ENCODE results near the gene NOM1. TPM values are rescaled to one million over a fixed set of nuclear protein-coding genes. Genes with fewer than 3 reads are reported as not detected.
"Not testable (repeated sequence)": the region's sequence is repeated elsewhere in the genome, so short reads cannot be mapped to it uniquely, and the experiment has no call there.

NOM1 gene
- total RNA-seq, 1 experiment from 2014 or later, result 15.1 TPM

DNA sequence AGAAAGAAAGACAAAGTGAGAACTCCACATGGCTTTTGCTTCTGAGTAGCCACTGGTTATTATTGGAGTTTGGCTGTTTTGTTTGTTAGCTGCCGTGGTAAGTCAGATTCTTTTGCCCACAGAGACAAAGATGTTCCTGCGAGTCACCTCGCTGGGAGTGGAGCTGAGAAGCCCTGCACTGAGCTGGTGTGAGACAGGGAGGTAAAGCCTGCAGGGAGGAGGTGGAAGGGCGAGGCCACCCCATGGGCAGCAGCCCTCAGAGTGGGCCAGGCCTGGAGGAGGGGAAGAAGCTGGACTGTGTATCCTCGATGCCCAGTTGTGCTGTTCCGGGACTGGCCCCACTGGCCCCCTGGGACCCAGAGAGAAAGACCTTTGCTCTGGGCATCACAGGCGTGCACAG lies 14.3 kb upstream of the NOM1 start:
- no peak for DNase-seq (ENCODE audit: extremely low read depth, low read depth)

- DNase-seq (ENCODE audit: extremely low read depth, low read depth), result not testable (repeated sequence)
These were observed 12.7 kb upstream of the NOM1 start for GRCh38 chr7:156936766-156937165.

DNA sequence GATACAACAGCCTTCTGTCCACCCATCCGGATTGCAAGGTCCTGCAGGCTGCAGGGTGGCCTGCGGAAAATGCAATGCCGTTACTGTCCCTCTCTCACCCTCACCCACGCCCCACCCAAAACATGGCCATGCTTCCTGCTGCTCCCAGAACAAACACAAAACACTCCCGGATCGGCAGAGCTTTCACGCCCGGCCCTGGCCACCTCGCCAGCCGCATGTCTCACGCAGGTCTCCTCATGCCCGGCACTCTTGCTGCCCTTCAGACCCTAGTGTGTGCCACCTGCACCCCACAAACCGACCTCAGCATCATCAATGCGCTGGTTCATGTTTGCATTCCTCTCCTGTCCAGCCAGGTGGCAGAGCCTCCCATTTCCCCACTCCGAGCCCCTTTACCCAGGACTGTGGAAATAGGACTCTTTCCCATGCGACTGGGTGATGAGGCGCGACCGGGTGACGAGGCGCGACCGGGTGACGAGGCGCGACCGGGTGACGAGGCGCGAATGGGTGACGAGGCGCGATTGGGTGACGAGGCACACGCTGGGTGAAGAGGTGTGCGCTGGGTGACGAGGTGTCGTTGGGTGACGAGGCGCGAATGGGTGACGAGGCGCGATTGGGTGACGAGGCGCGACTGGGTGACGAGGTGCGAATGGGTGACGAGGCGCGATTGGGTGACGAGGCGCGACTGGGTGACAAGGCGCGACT lies 8.9 kb upstream of the NOM1 start:
- DNase-seq (ENCODE audit: extremely low read depth, low read depth), result no peak

DNA sequence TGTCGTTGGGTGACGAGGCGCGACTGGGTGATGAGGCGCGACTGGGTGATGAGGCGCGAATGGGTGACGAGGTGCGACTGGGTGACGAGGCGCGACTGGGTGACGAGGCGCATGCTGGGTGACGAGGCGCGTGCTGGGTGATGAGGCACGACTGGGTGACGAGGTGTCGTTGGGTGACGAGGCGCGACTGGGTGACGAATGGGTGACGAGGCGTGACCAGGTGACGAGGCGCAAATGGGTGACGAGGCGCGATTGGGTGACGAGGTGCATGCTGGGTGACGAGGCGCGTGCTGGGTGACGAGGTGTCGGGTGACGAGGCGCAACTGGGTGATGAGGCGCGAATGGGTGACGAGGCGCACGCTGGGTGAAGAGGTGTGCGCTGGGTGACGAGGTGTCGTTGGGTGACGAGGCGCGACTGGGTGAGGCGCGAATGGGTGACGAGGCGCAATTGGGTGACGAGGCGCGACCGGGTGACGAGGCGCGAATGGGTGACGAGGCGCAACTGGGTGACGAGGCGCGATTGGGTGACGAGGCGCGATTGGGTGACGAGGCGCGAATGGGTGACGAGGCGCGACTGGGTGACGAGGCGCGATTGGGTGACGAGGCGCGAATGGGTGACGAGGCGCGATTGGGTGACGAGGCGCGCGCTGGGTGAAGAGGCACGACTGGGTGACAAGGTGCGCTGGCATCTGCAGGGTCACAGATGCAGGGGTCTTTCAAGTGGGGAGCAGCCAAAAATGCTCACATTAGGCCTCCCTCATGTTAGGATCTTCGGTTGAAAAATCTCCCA lies 7.9 kb upstream of the NOM1 start:
- no peak for DNase-seq (ENCODE audit: extremely low read depth, low read depth)

GRCh38 chr7:156942708-156943090 lies 6.8 kb upstream of the NOM1 start:
- DNase-seq (ENCODE audit: extremely low read depth, low read depth), result no peak

GRCh38 chr7:156943091-156944041 lies 6.1 kb upstream of the NOM1 start:
- no peak for DNase-seq (ENCODE audit: extremely low read depth, low read depth)

DNA sequence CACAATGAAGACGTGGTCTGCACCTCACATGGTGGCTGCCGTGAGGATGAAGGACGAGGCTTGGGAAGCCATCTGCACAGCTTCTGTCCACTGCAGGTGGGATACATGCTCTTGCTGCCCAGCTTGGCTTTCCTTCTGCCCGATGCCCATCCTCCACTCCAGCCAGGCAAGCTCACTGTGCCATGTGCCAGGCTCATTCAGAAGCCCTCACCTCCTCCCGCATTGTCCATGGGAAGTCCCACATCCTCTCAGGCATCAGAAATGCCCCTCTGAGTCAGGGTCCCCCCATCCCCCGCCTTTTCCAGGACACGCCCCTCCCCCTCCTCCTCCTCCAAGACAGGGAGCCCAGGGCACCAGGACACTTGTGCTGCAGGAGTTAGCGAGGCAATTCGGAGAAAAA lies 4.6 kb upstream of the NOM1 start:
- no peak for DNase-seq (ENCODE audit: extremely low read depth, low read depth)

DNA sequence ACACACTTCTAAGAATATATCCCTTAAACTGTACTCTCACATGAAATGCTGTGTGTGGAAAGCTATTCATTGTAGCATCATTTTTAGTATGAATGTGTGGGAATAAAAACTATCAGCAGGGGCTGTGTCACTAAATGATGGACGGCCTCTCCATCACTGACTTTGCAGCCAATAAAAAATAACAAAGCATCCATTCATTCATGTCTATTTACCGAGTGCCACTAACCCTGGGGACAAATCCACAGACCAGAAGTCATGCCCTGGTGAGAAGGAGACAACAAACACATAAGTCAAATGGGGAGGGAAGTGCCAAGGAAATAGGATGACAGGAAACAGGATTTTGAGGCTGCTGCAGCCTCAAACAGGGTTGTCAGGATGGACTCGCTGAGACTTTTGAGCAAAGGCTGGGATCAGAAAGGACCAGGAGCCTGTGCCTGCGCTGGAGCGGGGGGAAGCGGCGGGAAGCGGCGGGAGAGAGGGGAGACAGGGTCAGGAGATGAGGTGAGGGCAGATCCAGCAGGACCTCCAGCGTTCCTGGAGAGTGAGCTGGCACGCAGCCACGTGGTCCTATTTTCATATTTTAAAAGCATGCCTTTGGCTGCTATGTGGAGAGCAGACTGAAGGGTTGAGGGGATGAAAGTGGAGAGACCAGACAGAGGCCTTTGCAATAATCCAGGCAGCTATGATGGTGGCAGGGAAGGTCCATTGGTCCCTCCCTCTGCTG lies 2.2 kb upstream of the NOM1 start:
- DNase-seq (ENCODE audit: extremely low read depth, low read depth), result no peak

DNA sequence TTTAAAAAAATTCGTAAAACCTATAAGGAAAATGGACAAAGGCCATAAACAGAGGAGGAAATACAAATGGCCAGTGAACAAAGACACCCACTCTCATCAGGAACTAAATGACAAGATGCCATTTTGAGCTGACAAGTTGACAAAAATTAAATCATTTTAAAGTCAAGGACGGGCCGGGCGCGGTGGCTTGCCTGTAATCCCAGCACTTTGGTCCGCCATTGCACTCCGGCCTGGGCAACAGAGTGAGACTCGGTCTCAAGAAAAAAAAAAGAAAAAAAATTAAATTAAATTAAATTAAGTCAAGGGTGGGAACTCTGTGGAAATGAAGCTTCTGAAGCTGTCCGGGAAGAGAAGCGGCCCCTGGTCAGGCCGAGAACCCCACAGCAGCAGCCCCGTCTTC lies 1.2 kb upstream of the NOM1 start:
- no peak for DNase-seq (ENCODE audit: extremely low read depth, low read depth)

DNA sequence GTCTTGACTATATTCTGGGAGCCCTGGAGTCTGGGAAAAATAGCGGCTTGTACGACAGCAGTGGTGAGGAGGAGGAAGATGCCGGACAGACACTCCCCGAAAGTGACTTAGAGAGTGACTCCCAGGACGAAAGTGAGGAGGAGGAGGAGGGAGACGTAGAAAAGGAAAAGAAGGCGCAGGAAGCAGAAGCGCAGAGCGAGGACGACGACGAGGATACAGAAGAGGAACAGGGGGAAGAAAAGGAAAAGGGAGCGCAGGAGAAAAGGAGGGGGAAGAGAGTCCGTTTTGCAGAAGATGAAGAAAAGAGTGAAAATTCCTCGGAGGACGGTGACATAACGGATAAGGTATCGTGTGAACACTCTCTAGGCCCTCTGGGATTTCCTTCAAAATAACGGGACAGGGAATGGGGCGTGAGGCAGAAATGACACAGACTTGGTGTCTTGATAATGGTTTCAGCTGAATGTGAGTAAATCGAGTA lies 908 bp downstream of the NOM1 start:
- DNase-seq (ENCODE audit: extremely low read depth, low read depth), result no peak

- not testable (repeated sequence) for DNase-seq (ENCODE audit: extremely low read depth, low read depth)
These were observed 3.7 kb downstream of the NOM1 start for GRCh38 chr7:156953215-156953614.

DNA sequence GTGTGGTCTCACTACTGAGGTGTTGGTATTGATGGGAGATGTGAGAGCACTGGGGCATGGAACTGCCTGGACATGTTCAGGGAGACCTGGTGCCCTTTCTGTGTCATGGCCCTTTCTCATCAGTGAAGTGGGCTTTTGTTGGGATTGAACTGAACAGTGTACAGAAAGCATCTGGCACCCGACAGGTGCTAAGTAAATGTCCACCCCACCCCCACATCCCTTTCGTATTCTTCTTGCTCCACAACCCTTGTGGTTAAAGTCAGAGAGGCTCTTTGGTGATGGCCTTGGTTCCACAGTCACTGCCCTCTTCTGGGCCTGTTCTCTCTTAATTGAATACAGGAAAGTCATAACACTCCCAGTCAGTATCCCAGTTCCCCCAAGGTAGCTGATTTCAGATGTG lies 5.4 kb downstream of the NOM1 start:
- no peak for DNase-seq (ENCODE audit: extremely low read depth, low read depth)

DNA sequence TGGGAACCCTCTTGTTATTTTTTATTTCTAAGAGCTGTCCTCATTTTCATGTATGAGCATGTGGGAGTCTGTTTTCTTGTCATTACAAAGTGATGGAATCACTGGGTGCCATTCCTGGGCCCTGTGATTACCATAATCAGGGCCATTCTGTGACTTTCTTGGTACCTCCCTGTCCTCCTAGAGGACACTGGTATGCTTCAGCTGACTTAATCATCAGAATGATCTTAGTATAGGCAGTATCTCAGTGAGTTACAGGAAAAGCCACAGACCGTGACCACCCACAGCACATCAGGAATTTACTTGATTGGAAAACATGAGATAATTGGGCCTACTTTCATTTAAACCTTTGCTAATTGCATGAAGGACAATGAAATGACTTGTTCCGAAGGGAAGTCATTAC lies 7.2 kb downstream of the NOM1 start:
- no peak for DNase-seq (ENCODE audit: extremely low read depth, low read depth)

DNA sequence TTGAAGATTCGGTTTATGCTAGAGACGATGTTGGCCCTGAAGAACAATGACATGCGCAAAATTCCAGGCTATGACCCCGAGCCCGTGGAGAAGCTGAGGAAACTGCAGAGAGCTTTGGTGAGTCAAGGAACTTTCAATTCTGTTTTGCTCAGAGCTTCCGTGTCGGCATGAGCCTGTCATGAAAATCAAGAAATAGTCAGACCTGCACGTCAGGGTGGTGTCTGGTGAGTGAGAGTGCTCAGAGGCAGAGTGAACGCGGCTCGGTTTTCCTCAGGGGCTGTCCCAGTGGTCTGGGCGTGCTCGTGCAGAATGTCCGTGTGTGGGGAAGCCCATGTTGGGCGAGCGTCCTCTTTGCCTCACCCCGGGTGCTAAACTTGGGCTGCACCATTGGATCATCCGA lies 12.6 kb downstream of the NOM1 start:
- no peak for DNase-seq (ENCODE audit: extremely low read depth, low read depth)

DNA sequence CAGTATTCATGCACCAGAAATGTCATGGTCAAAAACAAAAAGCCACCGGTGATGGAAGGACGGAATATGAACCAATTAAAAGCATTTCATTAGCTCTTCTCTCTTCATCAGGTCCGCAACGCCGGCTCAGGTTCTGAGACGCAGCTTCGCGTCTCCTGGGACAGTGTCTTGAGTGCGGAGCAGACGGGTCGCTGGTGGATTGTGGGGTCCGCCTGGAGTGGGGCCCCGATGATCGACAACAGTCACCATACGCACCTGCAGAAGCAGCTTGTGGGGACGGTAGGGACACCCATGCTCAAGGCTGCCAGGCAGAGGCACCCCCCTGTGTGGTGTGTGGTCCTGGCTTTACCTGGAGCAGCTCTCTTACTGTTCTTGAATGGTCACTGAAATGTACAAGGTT lies 13.4 kb downstream of the NOM1 start:
- DNase-seq (ENCODE audit: extremely low read depth, low read depth), result no peak

DNA sequence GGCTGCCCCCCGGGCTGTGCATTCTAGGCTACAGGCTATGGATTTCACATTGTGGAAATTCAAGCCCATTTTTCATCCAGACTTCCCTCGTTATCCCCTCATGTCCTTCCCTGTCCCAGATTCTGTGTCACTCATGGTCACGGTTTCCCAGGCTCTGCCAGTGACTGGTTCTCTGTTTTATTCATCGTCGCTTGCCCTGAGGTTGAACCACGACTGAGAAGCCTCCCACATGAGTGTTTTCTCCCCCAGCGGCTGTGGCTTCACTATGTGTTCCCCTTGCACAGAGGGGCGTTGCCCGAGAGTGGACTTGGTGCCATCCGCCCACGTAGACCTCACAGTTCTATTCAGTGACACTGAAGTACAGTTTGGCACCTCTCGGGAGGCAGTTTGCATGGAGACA lies 14.0 kb downstream of the NOM1 start:
- no peak for DNase-seq (ENCODE audit: extremely low read depth, low read depth)

DNA sequence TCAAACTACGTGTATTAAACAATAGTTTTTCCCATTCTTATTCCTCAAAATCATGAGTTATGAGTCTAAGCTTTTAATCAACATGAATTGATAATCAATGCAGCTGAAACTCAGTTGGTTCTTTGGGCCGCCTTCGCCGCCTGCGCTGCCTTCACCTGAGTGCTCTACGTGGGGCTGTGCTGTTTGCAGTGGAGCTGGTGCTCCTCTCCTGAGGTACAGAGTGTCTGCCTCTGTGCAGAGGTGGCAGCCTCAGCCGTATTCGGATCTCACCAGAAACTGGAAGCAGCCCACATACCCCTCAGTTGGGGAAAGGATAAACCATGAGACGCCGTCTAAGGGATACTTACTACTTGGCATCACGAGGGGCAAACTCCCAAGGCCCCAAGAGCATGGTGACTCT lies 15.5 kb downstream of the NOM1 start:
- DNase-seq (ENCODE audit: extremely low read depth, low read depth), result no peak

DNA sequence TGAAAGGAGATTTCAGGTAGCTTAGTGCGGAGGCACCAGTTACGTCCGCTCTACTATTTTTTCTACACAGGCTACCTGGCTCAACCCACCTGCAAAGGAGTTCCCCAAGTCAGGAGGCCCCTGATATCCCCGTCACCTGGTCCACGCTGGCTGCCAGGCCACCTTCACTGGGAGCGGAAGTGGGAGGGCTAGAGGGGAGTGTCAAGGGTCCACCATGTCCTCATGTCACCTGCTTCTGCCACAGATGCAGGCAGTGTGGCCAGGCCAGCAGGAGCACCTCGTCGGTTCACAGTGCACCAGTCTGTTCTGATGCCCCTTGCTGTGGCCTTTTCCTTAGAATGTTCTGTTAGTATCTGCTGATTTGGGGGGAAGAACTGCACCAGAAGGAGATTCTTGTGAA lies 16.9 kb downstream of the NOM1 start:
- no peak for DNase-seq (ENCODE audit: extremely low read depth, low read depth)

DNA sequence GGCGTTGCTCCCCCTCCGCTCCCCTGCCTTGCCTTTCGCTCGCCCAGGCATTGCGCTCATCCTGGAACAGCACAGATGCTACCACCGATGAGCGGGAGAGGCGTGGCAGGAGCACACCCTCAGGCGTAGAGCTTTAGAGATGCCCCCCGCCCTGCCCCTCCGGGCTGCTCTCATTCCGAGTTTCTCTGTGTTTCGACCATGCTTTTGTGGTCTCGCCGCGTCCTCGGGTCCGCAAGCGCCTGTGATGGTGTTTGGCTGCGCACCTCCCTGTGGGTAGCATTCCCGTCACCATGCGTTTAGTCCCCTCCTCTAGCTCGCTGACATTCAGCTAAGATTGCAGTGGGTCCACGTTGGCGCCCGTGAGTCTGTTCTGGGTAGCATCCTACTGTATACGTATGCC lies 18.7 kb downstream of the NOM1 start:
- no peak for DNase-seq (ENCODE audit: extremely low read depth, low read depth)

DNA sequence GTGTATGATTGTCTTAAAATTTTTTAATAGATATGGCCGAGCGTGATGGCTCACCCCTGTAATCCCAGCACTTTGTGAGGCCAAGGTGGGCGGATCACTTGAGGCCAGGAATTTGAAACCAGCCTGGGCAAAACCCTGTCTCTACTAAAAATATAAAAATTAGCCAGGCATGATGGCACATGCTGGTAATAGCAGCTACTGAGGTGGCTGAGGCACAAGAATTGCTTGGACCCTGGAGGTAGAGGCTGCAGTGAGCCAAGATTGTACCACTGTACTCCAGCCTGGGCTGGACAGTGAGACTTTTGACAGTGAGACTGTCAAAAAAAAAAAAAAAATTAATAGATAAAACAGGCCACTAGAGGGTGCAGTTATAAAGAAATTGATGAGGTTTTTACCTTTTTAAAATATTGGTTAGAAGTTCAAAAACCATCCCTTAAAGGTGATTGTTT lies 20.5 kb downstream of the NOM1 start:
- no peak for DNase-seq (ENCODE audit: extremely low read depth, low read depth)

Data from NCI-H460 (cell line).